Psoas muscle (tissue), 8 donors: ENCODE results near the gene SCARB1. TPM values are rescaled to one million over a fixed set of nuclear protein-coding genes. Genes with fewer than 3 reads are reported as not detected.

Source experiments
- ATAC-seq, 4 donors: fragments of 200-7000 bp; cut with Tn5 transposase; one replicate each; pipeline ENCODE4 v1.9.1; 2020; ENCODE audit warnings: moderate library complexity in 3 of 4, mild to moderate bottlenecking in 2 of 4
- DNase-seq, 2 donors: peaks; one replicate each; pipeline ENCODE4 v3.0.0-alpha.2; 2020
- H3K27ac ChIP-seq: fragments of 200-600 bp; one replicate; pipeline ENCODE4 v1.8.0; 2022
- H3K27me3 ChIP-seq, 3 donors: fragments of 200-600 bp in 1 of 3; one replicate each; pipeline versions ENCODE4 v1.6.1 to v1.8.0; 2013 to 2022; ENCODE audit warnings: low read length in 2 of 3, mild to moderate bottlenecking in 2 of 3, moderate library complexity in 1 of 3; ENCODE audit not compliant: insufficient read depth in 3 of 3
- H3K36me3 ChIP-seq, 2 donors: fragments of 200-600 bp in 1 of 2; one replicate each; pipeline versions ENCODE4 v1.6.1 to v1.8.0; 2013 to 2022; ENCODE audit warnings: low read depth in 1 of 2, mild to moderate bottlenecking in 1 of 2, moderate library complexity in 1 of 2; ENCODE audit not compliant: insufficient read depth in 1 of 2
- H3K4me1 ChIP-seq: fragments of 200-600 bp; one replicate; pipeline ENCODE4 v1.8.0; 2022
- H3K4me3 ChIP-seq: fragments of 200-600 bp; one replicate; pipeline ENCODE4 v1.8.0; 2022; ENCODE audit warnings: mild to moderate bottlenecking
- H3K9me3 ChIP-seq: fragments of 200-600 bp; one replicate; pipeline ENCODE4 v1.8.0; 2022
- CTCF ChIP-seq: fragments of 200-600 bp; IDR thresholded peaks from one replicate; pipeline ENCODE4 v1.8.0; 2022; ENCODE audit warnings: antibody characterized with exemption
- WGBS, 3 donors: extraction: QIAGEN DNeasy Blood & Tissue Kit; methylation state at CpG; one replicate each; pipeline versions ENCODE4 v1.1.6 to v1.1.7; 2013; 5-methylcytosine and 5-hydroxymethylcytosine counted together
- intact Hi-C, 2 donors: fragments of 100-400 bp; cut with DNase I; formaldehyde crosslinking; loops; one replicate each; pipeline versions ENCODE4 v1.11.0 to v1.14.2; 2022
- polyA plus RNA-seq, 3 donors: library from polyadenylated mRNA; stranded (reverse); fragments of 200-250 nt; gene quantifications; one replicate each; pipeline ENCODE4 v1.2.3, GENCODE V29; 2013
- total RNA-seq, 4 donors: library from RNA; stranded (reverse); fragmentation: NEBNext Ultra II Directional in 2 of 4; extraction: Animal tissue kit (Norgen Biotek cat#: 25700) in 2 of 4; gene quantifications; one replicate each; pipeline versions ENCODE4 v1.2.1 to v1.2.4, GENCODE V29; 2021 to 2023
- donor health status: healthy with polysubstance abuse.
- donor health status: DM: no; HTN: no; CAD: no; lungs with moderate emphysema.
- donor health status: Bipolar disorder and iron deficiency.
- donor health status: healthy.
- donor health status: DM: yes; HTN: yes; CAD: no.
- donor health status: DM: no; HTN: no; CAD: no.
- donor health status: DM: no; HTN: no; CAD: no.
- donor health status: DM: yes; HTN: yes; CAD: no.

SCARB1 gene
- total and polyA plus RNA-seq, 7 donors, result 5.7 to 19.6 (median 9.1) TPM

- Histone ChIP-seq H3K36me3 (no peaks in the 10 kb centered on the region), H3K27me3 (no peaks in the 10 kb centered on the region), H3K27ac (no peak overlapping the region), H3K4me3 (no peak overlapping the region), H3K9me3 (no peaks in the 10 kb centered on the region), H3K4me1 (peaks cover 18% of the 10 kb centered on the region)
- 81 to 92% (median 81%) methylated on average over 17 of the region's 17 CpGs for WGBS, 3 donors
- intact Hi-C loops, result no loop called here
- no peak for TF ChIP-seq CTCF
- no peak for ATAC-seq
- DNase-seq, result no peak
Observed at GRCh38 chr12:124835656-124836410, 27.8 kb downstream of the SCARB1 start.

GRCh38 chr12:124834822-124835221 lies 28.8 kb downstream of the SCARB1 start:
- Histone ChIP-seq H3K27ac (no peak overlapping the region), H3K9me3 (no peaks in the 10 kb centered on the region), H3K4me3 (no peak overlapping the region), H3K36me3 (no peaks in the 10 kb centered on the region), H3K27me3 (no peaks in the 10 kb centered on the region), H3K4me1 (peaks cover 18% of the 10 kb centered on the region)
- no peak for DNase-seq
- no peak for TF ChIP-seq CTCF
- WGBS, 3 donors, result 75 to 87% (median 80%) methylated on average over 9 of the region's 9 CpGs
- no peak for ATAC-seq
- intact Hi-C loops, result no loop called here

- Histone ChIP-seq H3K36me3 (no peaks in the 10 kb centered on the region), H3K27ac (peak overlapping the region; percentile 62), H3K9me3 (no peaks in the 10 kb centered on the region), H3K4me1 (peaks cover 20% of the 10 kb centered on the region), H3K4me3 (no peak overlapping the region), H3K27me3 (no peaks in the 10 kb centered on the region)
- intact Hi-C loops, result no loop called here
- 12 to 41% (median 16%) methylated on average over 17 to 18 of the region's 18 CpGs for WGBS, 3 donors
- DNase-seq, result peak in 1 of 2 donors; percentile 81
- TF ChIP-seq CTCF, result no peak
- peak in 3 of 4 donors; percentile 29 to 54 (median 34) for ATAC-seq
Observed at GRCh38 chr12:124833693-124834122, 30.0 kb downstream of the SCARB1 start.

GRCh38 chr12:124832856-124833255 lies 30.8 kb downstream of the SCARB1 start:
- no peaks in the 10 kb centered on the region for H3K27me3 ChIP-seq
- no peak for TF ChIP-seq CTCF
- H3K4me1 ChIP-seq, result peaks cover 19% of the 10 kb centered on the region
- H3K36me3 ChIP-seq, result no peaks in the 10 kb centered on the region
- peak overlapping the region; percentile 23 for H3K27ac ChIP-seq
- intact Hi-C loops, result no loop called here
- DNase-seq (no peak), ATAC-seq (no peak)
- H3K4me3 ChIP-seq, result no peak overlapping the region
- no peaks in the 10 kb centered on the region for H3K9me3 ChIP-seq
- WGBS, 3 donors, result 42 to 69% (median 55%) methylated on average over 4 of the region's 4 CpGs

- H3K9me3 ChIP-seq, result no peaks in the 10 kb centered on the region
- no peaks in the 10 kb centered on the region for H3K36me3 ChIP-seq
- ATAC-seq (no peak), DNase-seq (no peak)
- H3K4me3 ChIP-seq, result no peak overlapping the region
- no peak overlapping the region for H3K27ac ChIP-seq
- no peaks in the 10 kb centered on the region for H3K27me3 ChIP-seq
- 95 to 98% (median 97%) methylated on average over 8 of the region's 8 CpGs for WGBS, 3 donors
- intact Hi-C loops, result no loop called here
- TF ChIP-seq CTCF, result no peak
- peaks cover 15% of the 10 kb centered on the region for H3K4me1 ChIP-seq
Observed at GRCh38 chr12:124831590-124831989, 32.1 kb downstream of the SCARB1 start.
